K562 (cell line): Measurements from ENCODE around the gene KAT2B. TPM values are rescaled to one million over a fixed set of nuclear protein-coding genes. Genes with fewer than 3 reads are reported as not detected.

Experiments used
- ATAC-seq: fragments of 200-7000 bp; cut with Tn5 transposase; 3 replicates; pipeline ENCODE4 v1.9.1; 2020; ENCODE audit warnings: moderate library complexity
- BruUV-seq: library from RNA; stranded (reverse); fragments of 400-500 nt; replicated peaks from 2 replicates; lab custom pipeline; 2021; lab: Mats Ljungman, UMichigan
- CTCF ChIA-PET: fragments of 300-600 bp; formaldehyde crosslinking; extraction: SDS; loops from one replicate; lab custom pipeline; 2021; ENCODE audit warnings: low intra/inter-chr PET ratio; lab: Yijun Ruan, JAX
- POLR2A ChIA-PET: fragments of 300-600, 350-650 bp; sonication (Branson Sonifier 250); formaldehyde crosslinking; extraction: SDS; loops from one replicate; lab custom pipeline; 2021; ENCODE audit warnings: antibody characterized with exemption, inconsistent platforms; lab: Yijun Ruan, JAX
- DNase-seq, 4 experiments: peaks; one replicate each; pipeline versions ENCODE4 v3.0.0 to v3.0.0-alpha.2; 2011 to 2018; ENCODE audit warnings: low spot score in 3 of 4, mixed read lengths in 3 of 4; ENCODE audit errors: extremely low read depth in 1 of 4
- FAIRE-seq: peaks from 2 replicates; lab custom pipeline; 2011; peaks lifted over from hg19 to GRCh38; lab: Jason Lieb, UNC
- H2AFZ ChIP-seq: 2 replicates; pipeline ENCODE4 v1.6.0; 2011; ENCODE audit warnings: low read depth, low read length, control low read depth, inconsistent platforms
- H3K27ac ChIP-seq: fragments of 200-600 bp; 3 replicates; pipeline ENCODE4 v1.8.0; 2011; ENCODE audit warnings: low read depth, mild to moderate bottlenecking, control low read depth, inconsistent platforms, low read length, moderate library complexity, mixed read lengths; ENCODE audit errors: extremely low read depth
- H3K27me3 ChIP-seq, 2 experiments: fragments of 300-600 bp in 1 of 2; 2 replicates in 1 of 2; 3 replicates in 1 of 2; pipeline versions ENCODE4 v1.6.0 to v1.8.0; 2011; ENCODE audit warnings: inconsistent platforms in 2 of 2, low read length in 2 of 2, mild to moderate bottlenecking in 1 of 2, mixed read lengths in 1 of 2, moderate library complexity in 1 of 2; ENCODE audit not compliant: control insufficient read depth in 2 of 2, insufficient read depth in 2 of 2
- H3K36me3 ChIP-seq: fragments of 300-600 bp; 3 replicates; pipeline ENCODE4 v1.8.0; 2011; ENCODE audit warnings: mild to moderate bottlenecking, low read length, inconsistent platforms; ENCODE audit not compliant: control insufficient read depth, insufficient read depth
- H3K4me1 ChIP-seq, 2 experiments: fragments of 200-600 bp in 1 of 2; replicated peaks in 1 of 2; 2 replicates in 1 of 2; 3 replicates in 1 of 2; pipeline versions ENCODE4 v1.5.1 to v1.8.0; 2011; ENCODE audit warnings: inconsistent platforms in 2 of 2, low read length in 2 of 2, mild to moderate bottlenecking in 1 of 2, mixed read lengths in 1 of 2, moderate library complexity in 1 of 2; ENCODE audit not compliant: control insufficient read depth in 2 of 2, insufficient read depth in 2 of 2
- H3K4me2 ChIP-seq: 2 replicates; pipeline ENCODE4 v1.6.1; 2011; ENCODE audit warnings: low read length, control low read depth, inconsistent platforms, mixed read lengths; ENCODE audit not compliant: insufficient read depth
- H3K4me3 ChIP-seq: fragments of 200-600 bp; sonication (generic), shearing (Covaris generic); 2 replicates; pipeline ENCODE4 v1.5.1; 2016; ENCODE audit warnings: control low read depth, inconsistent platforms
- H3K79me2 ChIP-seq: fragments of 200-600 bp; 3 replicates; pipeline ENCODE4 v1.8.0; 2011; ENCODE audit warnings: low read length, inconsistent platforms; ENCODE audit not compliant: control insufficient read depth, insufficient read depth
- H3K9ac ChIP-seq, 2 experiments: 2 replicates each; pipeline versions ENCODE4 v1.6.0 to v1.6.1; 2011; ENCODE audit warnings: low read depth in 2 of 2, low read length in 2 of 2, control low read depth in 1 of 2, inconsistent platforms in 1 of 2, mild to moderate bottlenecking in 1 of 2, mixed read lengths in 1 of 2; ENCODE audit not compliant: insufficient read depth in 1 of 2
- H3K9me1 ChIP-seq: one replicate; pipeline ENCODE4 v1.6.0; 2011; ENCODE audit warnings: inconsistent platforms, mild to moderate bottlenecking, low read length, moderate library complexity; ENCODE audit not compliant: control insufficient read depth, insufficient read depth
- H3K9me3 ChIP-seq: replicated peaks from 2 replicates; pipeline ENCODE4 v1.5.1; 2011; ENCODE audit warnings: low read depth, low read length, inconsistent platforms; ENCODE audit not compliant: control insufficient read depth, insufficient read depth
- H4K20me1 ChIP-seq: replicated peaks from 2 replicates; pipeline ENCODE4 v1.6.1; 2011; ENCODE audit warnings: low read length, inconsistent platforms, mixed read lengths; ENCODE audit not compliant: control insufficient read depth, insufficient read depth
- BRF1 ChIP-seq: IDR thresholded peaks from 3 replicates; pipeline ENCODE4 v1.6.1; 2011; ENCODE audit warnings: borderline replicate concordance, mild to moderate bottlenecking; ENCODE audit not compliant: insufficient read length; ENCODE audit errors: extremely low read depth
- C11orf30 ChIP-seq: fragments of 450-650 bp; IDR thresholded peaks from 2 replicates; pipeline ENCODE4 v1.6.1; 2016; ENCODE audit warnings: low read depth, mild to moderate bottlenecking
- CHD4 ChIP-seq: fragments of 200-600 bp; sonication (generic); IDR thresholded peaks from 3 replicates; pipeline ENCODE4 v1.6.1; 2012; ENCODE audit warnings: low read depth, mild to moderate bottlenecking, mixed read lengths, low read length, inconsistent platforms; ENCODE audit not compliant: insufficient read depth, insufficient replicate concordance, poor library complexity, severe bottlenecking
- PRMT5 ChIP-seq: sonication (generic); formaldehyde crosslinking; IDR thresholded peaks from 2 replicates; pipeline ENCODE4 v1.5.0; 2020; ENCODE audit warnings: missing genetic modification reagents
- STAG1 ChIP-seq: sonication (generic); formaldehyde crosslinking; IDR thresholded peaks from 2 replicates; pipeline ENCODE4 v1.5.0; 2020; ENCODE audit warnings: missing genetic modification reagents, borderline replicate concordance
- ZNF316 ChIP-seq: fragments of 450-650 bp; IDR thresholded peaks from 2 replicates; pipeline ENCODE4 v1.6.1; 2016
- WGBS: fragments of 100-300 bp; shearing (Covaris generic); methylation state at CpG from one replicate; pipeline ENCODE4 v1.1.6; 2016; ENCODE audit warnings: low coverage, mixed read lengths; ENCODE audit not compliant: insufficient coverage; ENCODE audit errors: missing lambda C conversion rate; 5-methylcytosine and 5-hydroxymethylcytosine counted together
- in situ Hi-C: fragments of 300-500 bp; cut with MboI; formaldehyde crosslinking; loops from 4 replicates; pipeline ENCODE4 v1.15.0; 2018; ENCODE audit warnings: inconsistent platforms, mixed read lengths
- intact Hi-C: fragments of 100-400 bp; cut with micrococcal nuclease; formaldehyde crosslinking; loops from 2 replicates; pipeline ENCODE4 v1.14.2; 2022
- polyA plus RNA-seq, 8 experiments: library from polyadenylated mRNA; depleted of rRNA in 4 of 8; stranded (reverse) in 5 of 8; unstranded in 3 of 8; fragments of >200 nt; fragmentation: Nextera tagmentation in 2 of 8; fragmentation: Illumina TruSeq in 1 of 8; extraction: Ambion mirVana in 2 of 8; extraction: Trizol in 1 of 8; gene quantifications; 2 replicates each; pipeline versions ENCODE4 v1.2.1 to v1.2.3, GENCODE V29; 2011 to 2014; ENCODE audit warnings: inconsistent platforms in 1 of 8, missing spikeins in 1 of 8
- total RNA-seq, 7 experiments: library from RNA; depleted of rRNA in 6 of 7; stranded (reverse); fragments of >200 nt in 6 of 7; fragmentation: Illumina TruSeq in 2 of 7; extraction: Trizol in 2 of 7; gene quantifications; 2 replicates each; pipeline versions ENCODE4 v1.2.1 to v1.2.3, GENCODE V29; 2011 to 2021; ENCODE audit warnings: low replicate concordance in 1 of 7
- TF ChIP-seq, protein P1 (sequence below): sonication (generic); formaldehyde crosslinking; IDR thresholded peaks from 2 replicates; pipeline ENCODE4 v1.8.0; 2022; ENCODE audit warnings: missing genetic modification reagents, mild to moderate bottlenecking, borderline replicate concordance
- TF ChIP-seq, protein P2 (sequence below): sonication (generic); formaldehyde crosslinking; IDR thresholded peaks from 2 replicates; pipeline ENCODE4 v1.8.0; 2022; ENCODE audit warnings: mild to moderate bottlenecking, missing genetic modification reagents

KAT2B gene
- total and polyA plus RNA-seq, 9 of the 15 experiments (the other 6 are each of a cell fraction or from before 2014, with no cell fraction given): 3.3 to 14.9 (median 12.2) TPM

DNA sequence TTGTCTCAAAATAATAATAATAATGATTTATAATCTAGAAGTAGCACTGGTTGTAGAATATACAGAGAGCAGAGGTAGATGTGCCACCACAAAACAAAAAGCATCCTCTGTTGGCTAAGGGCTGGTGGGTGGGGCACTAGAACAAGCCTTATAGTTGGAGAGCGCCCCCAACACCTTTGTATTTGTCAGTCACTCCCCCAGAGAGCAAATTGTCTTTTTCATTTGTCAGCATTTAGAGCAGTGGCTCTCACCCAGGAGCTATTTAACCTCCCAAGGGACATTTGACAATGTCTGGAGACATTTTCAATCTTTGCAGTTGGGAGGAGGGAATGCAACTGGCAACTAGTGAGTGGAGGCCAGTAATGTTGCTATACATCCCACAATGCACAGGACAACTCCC lies 6.3 kb downstream of the KAT2B start:
- no TSS peak for BruUV-seq
- no peak overlapping the region for H2AFZ ChIP-seq
- in situ Hi-C loops (no loop called here), intact Hi-C loops (loop anchor here (10.0 kb wide), 1 partner anchor 278 kb away; no protein-coding TSS in a partner anchor)
- H3K4me1 ChIP-seq: peaks cover 15 to 16% of the 10 kb centered on the region in 2 experiments; a peak in 4 of 5 replicates
- no peak overlapping the region for H3K27ac ChIP-seq
- H4K20me1 ChIP-seq: peaks cover 9% of the 10 kb centered on the region
- DNase-seq (no peak), FAIRE-seq (no peak), ATAC-seq (no peak)
- CTCF ChIA-PET: no interaction called here
- no peaks in the 10 kb centered on the region for H3K9me1 ChIP-seq
- H3K4me2 ChIP-seq: no peak overlapping the region
- TF ChIP-seq ZNF316 (peak; percentile 62), BRF1 (no peak), C11orf30 (peak; percentile 38; the same call in 1 of the 2 replicates)
- TF ChIP-seq, protein P1, sequence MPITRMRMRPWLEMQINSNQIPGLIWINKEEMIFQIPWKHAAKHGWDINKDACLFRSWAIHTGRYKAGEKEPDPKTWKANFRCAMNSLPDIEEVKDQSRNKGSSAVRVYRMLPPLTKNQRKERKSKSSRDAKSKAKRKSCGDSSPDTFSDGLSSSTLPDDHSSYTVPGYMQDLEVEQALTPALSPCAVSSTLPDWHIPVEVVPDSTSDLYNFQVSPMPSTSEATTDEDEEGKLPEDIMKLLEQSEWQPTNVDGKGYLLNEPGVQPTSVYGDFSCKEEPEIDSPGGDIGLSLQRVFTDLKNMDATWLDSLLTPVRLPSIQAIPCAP (CRISPR knock-in tag): no peak
- no peak overlapping the region for H3K4me3 ChIP-seq
- WGBS: 80% methylated on average over 1 of the region's 1 CpG
- H3K9ac ChIP-seq: no peak overlapping the region
- POLR2A ChIA-PET: interaction anchor here (0.9 kb wide), 1 partner anchor 23 kb away, joined by 3 read pairs; no protein-coding TSS in a partner anchor
- H3K79me2 ChIP-seq: peaks cover 30% of the 10 kb centered on the region
- H3K9me3 ChIP-seq: no peaks in the 10 kb centered on the region
- H3K27me3 ChIP-seq: no peaks in the 10 kb centered on the region
- 0 out of 3 replicates have a peak, but pooled peaks cover 5% of the 10 kb centered on the region for H3K36me3 ChIP-seq

DNA sequence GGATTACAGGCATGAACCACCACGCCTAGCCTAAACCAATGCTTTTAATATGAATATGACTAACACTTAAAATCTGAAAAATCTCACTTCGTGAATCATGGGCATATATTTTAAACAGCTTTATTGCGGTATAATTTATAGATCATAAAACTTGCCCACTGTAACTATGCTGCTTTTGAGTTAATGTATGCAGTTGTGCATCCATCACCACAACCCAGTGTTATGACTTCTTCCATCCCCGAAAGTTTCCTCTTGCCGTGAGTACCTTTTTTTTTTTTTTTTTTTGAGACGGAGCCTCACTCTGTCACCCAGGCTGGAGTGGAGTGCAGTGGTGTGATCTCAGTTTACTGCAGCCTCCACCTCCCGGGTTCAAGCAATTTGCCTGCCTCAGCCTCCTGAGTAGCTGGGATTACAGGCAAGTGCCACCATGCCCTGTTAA lies 7.1 kb downstream of the KAT2B start:
- Histone ChIP-seq H3K27me3 (no peaks in the 10 kb centered on the region), H3K79me2 (peaks cover 22% of the 10 kb centered on the region), H3K9me1 (no peaks in the 10 kb centered on the region), H3K9ac (no peak overlapping the region), H3K4me2 (no peak overlapping the region), H3K9me3 (no peaks in the 10 kb centered on the region), H3K4me3 (no peak overlapping the region), H3K4me1 (peaks cover 8 to 11% of the 10 kb centered on the region in 2 experiments; a peak in 3 of 5 replicates), H2AFZ (no peak overlapping the region), H3K27ac (no peak overlapping the region), H3K36me3 (0 out of 3 replicates have a peak, but pooled peaks cover 5% of the 10 kb centered on the region), H4K20me1 (0 out of 2 replicates have a peak, but pooled peaks cover 1% of the 10 kb centered on the region)
- BruUV-seq: no TSS peak
- ATAC-seq: no peak
- ChIA-PET POLR2A (no interaction called here), CTCF (no interaction called here)
- no peak for DNase-seq
- in situ Hi-C loops: no loop called here
- FAIRE-seq: no peak
- intact Hi-C loops: loop anchor here (10.0 kb wide), 1 partner anchor 277 kb away; no protein-coding TSS in a partner anchor
- 70% methylated on average over 6 of the region's 7 CpGs for WGBS
- TF ChIP-seq CHD4 (no peak), PRMT5 (CRISPR knock-in tag) (no peak), STAG1 (CRISPR knock-in tag) (no peak)
- TF ChIP-seq, protein P2, sequence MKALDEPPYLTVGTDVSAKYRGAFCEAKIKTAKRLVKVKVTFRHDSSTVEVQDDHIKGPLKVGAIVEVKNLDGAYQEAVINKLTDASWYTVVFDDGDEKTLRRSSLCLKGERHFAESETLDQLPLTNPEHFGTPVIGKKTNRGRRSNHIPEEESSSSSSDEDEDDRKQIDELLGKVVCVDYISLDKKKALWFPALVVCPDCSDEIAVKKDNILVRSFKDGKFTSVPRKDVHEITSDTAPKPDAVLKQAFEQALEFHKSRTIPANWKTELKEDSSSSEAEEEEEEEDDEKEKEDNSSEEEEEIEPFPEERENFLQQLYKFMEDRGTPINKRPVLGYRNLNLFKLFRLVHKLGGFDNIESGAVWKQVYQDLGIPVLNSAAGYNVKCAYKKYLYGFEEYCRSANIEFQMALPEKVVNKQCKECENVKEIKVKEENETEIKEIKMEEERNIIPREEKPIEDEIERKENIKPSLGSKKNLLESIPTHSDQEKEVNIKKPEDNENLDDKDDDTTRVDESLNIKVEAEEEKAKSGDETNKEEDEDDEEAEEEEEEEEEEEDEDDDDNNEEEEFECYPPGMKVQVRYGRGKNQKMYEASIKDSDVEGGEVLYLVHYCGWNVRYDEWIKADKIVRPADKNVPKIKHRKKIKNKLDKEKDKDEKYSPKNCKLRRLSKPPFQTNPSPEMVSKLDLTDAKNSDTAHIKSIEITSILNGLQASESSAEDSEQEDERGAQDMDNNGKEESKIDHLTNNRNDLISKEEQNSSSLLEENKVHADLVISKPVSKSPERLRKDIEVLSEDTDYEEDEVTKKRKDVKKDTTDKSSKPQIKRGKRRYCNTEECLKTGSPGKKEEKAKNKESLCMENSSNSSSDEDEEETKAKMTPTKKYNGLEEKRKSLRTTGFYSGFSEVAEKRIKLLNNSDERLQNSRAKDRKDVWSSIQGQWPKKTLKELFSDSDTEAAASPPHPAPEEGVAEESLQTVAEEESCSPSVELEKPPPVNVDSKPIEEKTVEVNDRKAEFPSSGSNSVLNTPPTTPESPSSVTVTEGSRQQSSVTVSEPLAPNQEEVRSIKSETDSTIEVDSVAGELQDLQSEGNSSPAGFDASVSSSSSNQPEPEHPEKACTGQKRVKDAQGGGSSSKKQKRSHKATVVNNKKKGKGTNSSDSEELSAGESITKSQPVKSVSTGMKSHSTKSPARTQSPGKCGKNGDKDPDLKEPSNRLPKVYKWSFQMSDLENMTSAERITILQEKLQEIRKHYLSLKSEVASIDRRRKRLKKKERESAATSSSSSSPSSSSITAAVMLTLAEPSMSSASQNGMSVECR (CRISPR knock-in tag): no peak
